ENCODE data around the gene KIR2DL4.
"Not testable (repeated sequence)": the region's sequence is repeated elsewhere in the genome, so short reads cannot be mapped to it uniquely, and the experiment has no call there.

Gene KIR2DL4

GRCh38 chr19:54803410-54803809, at the start of gene KIR2DL4:
Gene KIR2DL4, plus strand, starts transcription at chr19:54803610. Its CDS starts 42 bp downstream, at chr19:54803652.
- no peak for DNase-seq (ENCODE audit: low read depth in 3 of 3)

GRCh38 chr19:54756204-54757110, 47.0 kb upstream of the KIR2DL4 start:
- not testable (repeated sequence) for DNase-seq (ENCODE audit: low read depth in 3 of 3)

- DNase-seq (ENCODE audit: low read depth in 3 of 3) = not testable (repeated sequence)
These were observed 44.8 kb upstream of the KIR2DL4 start for GRCh38 chr19:54758577-54758976.

- not testable (repeated sequence) for DNase-seq (ENCODE audit: low read depth in 3 of 3)
These were observed 39.2 kb upstream of the KIR2DL4 start for GRCh38 chr19:54764219-54764618.

GRCh38 chr19:54766464-54766863, 36.9 kb upstream of the KIR2DL4 start:
- not testable (repeated sequence) for DNase-seq (ENCODE audit: low read depth in 3 of 3)

GRCh38 chr19:54769646-54770045, 33.8 kb upstream of the KIR2DL4 start, which contains the start of gene KIR2DL1:
Gene KIR2DL1, plus strand, starts transcription at chr19:54769793. Its CDS starts 58 bp downstream, at chr19:54769851.
- not testable (repeated sequence) for DNase-seq (ENCODE audit: low read depth in 3 of 3)

GRCh38 chr19:54770511-54770910, 32.9 kb upstream of the KIR2DL4 start:
- DNase-seq (ENCODE audit: low read depth in 3 of 3) = not testable (repeated sequence)

- not testable (repeated sequence) for DNase-seq (ENCODE audit: low read depth in 3 of 3)
These were observed 32.1 kb upstream of the KIR2DL4 start for GRCh38 chr19:54771018-54771960.

- not testable (repeated sequence) for DNase-seq (ENCODE audit: low read depth in 3 of 3)
These were observed 30.7 kb upstream of the KIR2DL4 start for GRCh38 chr19:54772666-54773065.

GRCh38 chr19:54775095-54775815, 28.2 kb upstream of the KIR2DL4 start:
- DNase-seq (ENCODE audit: low read depth in 3 of 3) = not testable (repeated sequence)

- not testable (repeated sequence) for DNase-seq (ENCODE audit: low read depth in 3 of 3)
These were observed 27.6 kb upstream of the KIR2DL4 start for GRCh38 chr19:54775830-54776229.

GRCh38 chr19:54777851-54778250, 25.6 kb upstream of the KIR2DL4 start:
- DNase-seq (ENCODE audit: low read depth in 3 of 3) = not testable (repeated sequence)

GRCh38 chr19:54778896-54779295, 24.5 kb upstream of the KIR2DL4 start:
- DNase-seq (ENCODE audit: low read depth in 3 of 3) = not testable (repeated sequence)

- not testable (repeated sequence) for DNase-seq (ENCODE audit: low read depth in 3 of 3)
These were observed 20.5 kb upstream of the KIR2DL4 start for GRCh38 chr19:54782916-54783315.

- DNase-seq (ENCODE audit: low read depth in 3 of 3) = not testable (repeated sequence)
These were observed 17.2 kb upstream of the KIR2DL4 start for GRCh38 chr19:54786091-54786723.

- not testable (repeated sequence) for DNase-seq (ENCODE audit: low read depth in 3 of 3)
These were observed 15.3 kb upstream of the KIR2DL4 start for GRCh38 chr19:54788154-54788553.

- DNase-seq (ENCODE audit: low read depth in 3 of 3) = no peak
These were observed 12.7 kb upstream of the KIR2DL4 start for GRCh38 chr19:54790711-54791110.

GRCh38 chr19:54791476-54791875, 11.9 kb upstream of the KIR2DL4 start:
- DNase-seq (ENCODE audit: low read depth in 3 of 3) = no peak

- no peak for DNase-seq (ENCODE audit: low read depth in 3 of 3)
These were observed 10.6 kb upstream of the KIR2DL4 start for GRCh38 chr19:54792814-54793213.

GRCh38 chr19:54795758-54796157, 7.7 kb upstream of the KIR2DL4 start:
- DNase-seq (ENCODE audit: low read depth in 3 of 3) = no peak

GRCh38 chr19:54804101-54804500, 691 bp downstream of the KIR2DL4 start:
- no peak for DNase-seq (ENCODE audit: low read depth in 3 of 3)
